Activated naive CD8-positive, alpha-beta T cell treated with anti-CD3 and anti-CD28 coated beads, Interleukin-2, amount 10 ng/mL, durations not matched to agents 7 days and 5 days (primary cell): Measurements from ENCODE around the gene MAGI1. TPM values are rescaled to one million over a fixed set of nuclear protein-coding genes. Genes with fewer than 3 reads are reported as not detected.
"Not testable (repeated sequence)": the region's sequence is repeated elsewhere in the genome, so short reads cannot be mapped to it uniquely, and the experiment has no call there.

Experiments
- ATAC-seq: fragments of 150-1000 bp; cut with Tn5 transposase; one replicate; pipeline ENCODE4 v1.10.0; 2021; ENCODE audit warnings: low read depth, moderate library complexity
- POLR2A ChIA-PET: fragments of 350-600 bp; sonication (Branson Sonifier 250); formaldehyde crosslinking; loops from one replicate; lab custom pipeline; 2021; ENCODE audit warnings: antibody characterized with exemption; lab: Charles Lee
- DNase-seq: peaks from one replicate; pipeline ENCODE4 v3.0.0; 2021
- H3K27ac Mint-ChIP-seq: one replicate; pipeline ENCODE4 v1.8.0; 2022; ENCODE audit warnings: mild to moderate bottlenecking, mixed read lengths
- H3K27me3 Mint-ChIP-seq: one replicate; pipeline ENCODE4 v1.8.0; 2022; ENCODE audit warnings: mild to moderate bottlenecking, moderate library complexity, mixed read lengths
- H3K36me3 Mint-ChIP-seq: one replicate; pipeline ENCODE4 v1.8.0; 2021; ENCODE audit warnings: mild to moderate bottlenecking, mixed read lengths
- H3K4me1 Mint-ChIP-seq: one replicate; pipeline ENCODE4 v1.8.0; 2021; ENCODE audit warnings: mixed read lengths
- H3K4me3 Mint-ChIP-seq: one replicate; pipeline ENCODE4 v1.8.0; 2022; ENCODE audit warnings: mild to moderate bottlenecking, moderate library complexity, mixed read lengths
- H3K9me3 Mint-ChIP-seq: one replicate; pipeline ENCODE4 v1.8.0; 2021; ENCODE audit warnings: mixed read lengths
- total RNA-seq, 2 experiments: library from RNA; stranded (reverse); gene quantifications; one replicate each; pipeline ENCODE4 v1.2.3, GENCODE V29; 2021

Gene MAGI1
- total RNA-seq, 2 experiments from 2014 or later: not detected

GRCh38 chr3:65523878-65524277 lies 514.8 kb downstream of the MAGI1 start:
- DNase-seq (no peak), ATAC-seq (no peak)
- POLR2A ChIA-PET: no interaction called here
- Mint-ChIP-seq H3K4me3 (no peak overlapping the region), H3K36me3 (no peaks in the 10 kb centered on the region), H3K9me3 (peaks cover 2% of the 10 kb centered on the region), H3K4me1 (no peaks in the 10 kb centered on the region), H3K27me3 (no peaks in the 10 kb centered on the region), H3K27ac (no peak overlapping the region)

- DNase-seq (no peak), ATAC-seq (no peak)
- Mint-ChIP-seq H3K9me3 (peaks cover 2% of the 10 kb centered on the region), H3K27me3 (no peaks in the 10 kb centered on the region), H3K4me1 (no peaks in the 10 kb centered on the region), H3K4me3 (no peak overlapping the region), H3K36me3 (no peaks in the 10 kb centered on the region), H3K27ac (no peak overlapping the region)
- POLR2A ChIA-PET: no interaction called here
Measured at GRCh38 chr3:65521032-65521431, 517.7 kb downstream of the MAGI1 start.

GRCh38 chr3:65516998-65517397 lies 521.7 kb downstream of the MAGI1 start:
- POLR2A ChIA-PET: no interaction called here
- H3K4me3 Mint-ChIP-seq: no peak overlapping the region
- H3K27ac Mint-ChIP-seq: no peak overlapping the region
- H3K4me1 Mint-ChIP-seq: no peaks in the 10 kb centered on the region
- no peaks in the 10 kb centered on the region for H3K27me3 Mint-ChIP-seq
- no peaks in the 10 kb centered on the region for H3K36me3 Mint-ChIP-seq
- no peak for ATAC-seq
- DNase-seq: no peak
- peaks cover 2% of the 10 kb centered on the region for H3K9me3 Mint-ChIP-seq

- H3K9me3 Mint-ChIP-seq, H3K27me3 Mint-ChIP-seq, DNase-seq, H3K4me3 Mint-ChIP-seq, POLR2A ChIA-PET, H3K27ac Mint-ChIP-seq, H3K4me1 Mint-ChIP-seq, H3K36me3 Mint-ChIP-seq, ATAC-seq: not testable (repeated sequence)
Measured at GRCh38 chr3:65514317-65514716, 524.4 kb downstream of the MAGI1 start.

GRCh38 chr3:65509423-65509794 lies 529.3 kb downstream of the MAGI1 start:
- H3K36me3 Mint-ChIP-seq, H3K4me1 Mint-ChIP-seq, H3K27ac Mint-ChIP-seq, POLR2A ChIA-PET, DNase-seq, H3K9me3 Mint-ChIP-seq, H3K4me3 Mint-ChIP-seq, ATAC-seq, H3K27me3 Mint-ChIP-seq: not testable (repeated sequence)

- POLR2A ChIA-PET: no interaction called here
- no peak for DNase-seq
- no peaks in the 10 kb centered on the region for H3K27me3 Mint-ChIP-seq
- H3K27ac Mint-ChIP-seq: no peak overlapping the region
- H3K36me3 Mint-ChIP-seq: no peaks in the 10 kb centered on the region
- no peaks in the 10 kb centered on the region for H3K4me1 Mint-ChIP-seq
- peaks cover 4% of the 10 kb centered on the region for H3K9me3 Mint-ChIP-seq
- H3K4me3 Mint-ChIP-seq: no peak overlapping the region
- ATAC-seq: no peak
Measured at GRCh38 chr3:65508750-65509422, 529.8 kb downstream of the MAGI1 start.

GRCh38 chr3:65507437-65507836 lies 531.3 kb downstream of the MAGI1 start:
- Mint-ChIP-seq H3K9me3 (peaks cover 4% of the 10 kb centered on the region), H3K27me3 (no peaks in the 10 kb centered on the region), H3K36me3 (no peaks in the 10 kb centered on the region), H3K4me1 (no peaks in the 10 kb centered on the region), H3K4me3 (no peak overlapping the region), H3K27ac (no peak overlapping the region)
- ATAC-seq (no peak), DNase-seq (no peak)
- POLR2A ChIA-PET: no interaction called here

- POLR2A ChIA-PET: no interaction called here
- H3K27me3 Mint-ChIP-seq: no peaks in the 10 kb centered on the region
- H3K27ac Mint-ChIP-seq: no peak overlapping the region
- H3K9me3 Mint-ChIP-seq: peaks cover 4% of the 10 kb centered on the region
- no peak for ATAC-seq
- no peak for DNase-seq
- H3K4me1 Mint-ChIP-seq: no peaks in the 10 kb centered on the region
- H3K4me3 Mint-ChIP-seq: no peak overlapping the region
- no peaks in the 10 kb centered on the region for H3K36me3 Mint-ChIP-seq
Measured at GRCh38 chr3:65503776-65504175, 534.9 kb downstream of the MAGI1 start.

GRCh38 chr3:65502526-65502925 lies 536.2 kb downstream of the MAGI1 start:
- Mint-ChIP-seq H3K27ac (no peak overlapping the region), H3K4me3 (no peak overlapping the region), H3K4me1 (no peaks in the 10 kb centered on the region), H3K36me3 (no peaks in the 10 kb centered on the region), H3K9me3 (no peaks in the 10 kb centered on the region), H3K27me3 (no peaks in the 10 kb centered on the region)
- ATAC-seq: no peak
- no peak for DNase-seq
- POLR2A ChIA-PET: no interaction called here

- DNase-seq (no peak), ATAC-seq (no peak)
- Mint-ChIP-seq H3K4me3 (no peak overlapping the region), H3K4me1 (no peaks in the 10 kb centered on the region), H3K27ac (no peak overlapping the region), H3K36me3 (no peaks in the 10 kb centered on the region), H3K9me3 (peaks cover 2% of the 10 kb centered on the region), H3K27me3 (no peaks in the 10 kb centered on the region)
- POLR2A ChIA-PET: no interaction called here
Measured at GRCh38 chr3:65500398-65501306, 538.1 kb downstream of the MAGI1 start.

GRCh38 chr3:65497846-65498245 lies 540.9 kb downstream of the MAGI1 start:
- POLR2A ChIA-PET: no interaction called here
- Mint-ChIP-seq H3K36me3 (no peaks in the 10 kb centered on the region), H3K27me3 (no peaks in the 10 kb centered on the region), H3K27ac (no peak overlapping the region), H3K4me1 (no peaks in the 10 kb centered on the region), H3K4me3 (no peak overlapping the region), H3K9me3 (peaks cover 2% of the 10 kb centered on the region)
- DNase-seq (no peak), ATAC-seq (no peak)

- Mint-ChIP-seq H3K27me3 (no peaks in the 10 kb centered on the region), H3K36me3 (no peaks in the 10 kb centered on the region), H3K4me1 (no peaks in the 10 kb centered on the region), H3K9me3 (peaks cover 2% of the 10 kb centered on the region), H3K4me3 (no peak overlapping the region), H3K27ac (no peak overlapping the region)
- ATAC-seq (no peak), DNase-seq (no peak)
- POLR2A ChIA-PET: no interaction called here
Measured at GRCh38 chr3:65497236-65497635, 541.5 kb downstream of the MAGI1 start.

GRCh38 chr3:65493938-65494337 lies 544.8 kb downstream of the MAGI1 start:
- Mint-ChIP-seq H3K4me3 (no peak overlapping the region), H3K27me3 (no peaks in the 10 kb centered on the region), H3K9me3 (peaks cover 2% of the 10 kb centered on the region), H3K4me1 (no peaks in the 10 kb centered on the region), H3K27ac (no peak overlapping the region), H3K36me3 (no peaks in the 10 kb centered on the region)
- DNase-seq: no peak
- no peak for ATAC-seq
- POLR2A ChIA-PET: no interaction called here

GRCh38 chr3:65493371-65493882 lies 545.3 kb downstream of the MAGI1 start:
- no peak overlapping the region for H3K4me3 Mint-ChIP-seq
- POLR2A ChIA-PET: no interaction called here
- ATAC-seq (no peak), DNase-seq (no peak)
- peaks cover 2% of the 10 kb centered on the region for H3K9me3 Mint-ChIP-seq
- no peaks in the 10 kb centered on the region for H3K36me3 Mint-ChIP-seq
- no peaks in the 10 kb centered on the region for H3K27me3 Mint-ChIP-seq
- H3K27ac Mint-ChIP-seq: no peak overlapping the region
- no peaks in the 10 kb centered on the region for H3K4me1 Mint-ChIP-seq
